CD4-positive, CD25-positive, alpha-beta regulatory T cell (primary cell): Measurements from ENCODE around the gene KCNRG. TPM values are rescaled to one million over a fixed set of nuclear protein-coding genes. Genes with fewer than 3 reads are reported as not detected.
"Not testable (repeated sequence)": the region's sequence is repeated elsewhere in the genome, so short reads cannot be mapped to it uniquely, and the experiment has no call there.

Experiments used
- ATAC-seq, 2 donors: fragments of 150-1000 bp; cut with Tn5 transposase; one replicate each; pipeline ENCODE4 v1.10.0; 2021; ENCODE audit warnings: low read depth in 2 of 2, moderate number of reproducible peaks in 2 of 2, moderate library complexity in 1 of 2
- DNase-seq, 3 donors: peaks; one replicate each; pipeline versions ENCODE4 v3.0.0 to v3.0.0-alpha.2; 2012 to 2022; ENCODE audit warnings: mixed read lengths in 1 of 3
- H3K27ac ChIP-seq: one replicate; pipeline ENCODE4 v1.7.0; 2013; ENCODE audit warnings: mild to moderate bottlenecking, low read length; ENCODE audit not compliant: insufficient read depth, poor library complexity, severe bottlenecking
- H3K27me3 ChIP-seq: one replicate; pipeline ENCODE4 v1.7.0; 2013; ENCODE audit warnings: low read length; ENCODE audit not compliant: control insufficient read depth, insufficient read depth
- H3K36me3 ChIP-seq: one replicate; pipeline ENCODE4 v1.7.0; 2013; ENCODE audit warnings: mild to moderate bottlenecking, low read length, moderate library complexity; ENCODE audit not compliant: control insufficient read depth, insufficient read depth
- H3K4me1 ChIP-seq: 2 replicates; pipeline ENCODE4 v1.7.0; 2013; ENCODE audit warnings: mild to moderate bottlenecking, low read length; ENCODE audit not compliant: insufficient read depth, control insufficient read depth, poor library complexity, severe bottlenecking
- H3K4me3 ChIP-seq: one replicate; pipeline ENCODE4 v1.7.0; 2013; ENCODE audit warnings: low read depth, mild to moderate bottlenecking, low read length, moderate library complexity
- H3K9me3 ChIP-seq, 2 experiments: 1 replicate in 1 of 2; 2 replicates in 1 of 2; pipeline ENCODE4 v1.7.0; 2013; ENCODE audit warnings: low read length in 2 of 2, mild to moderate bottlenecking in 1 of 2, moderate library complexity in 1 of 2; ENCODE audit not compliant: control insufficient read depth in 2 of 2
- H3K27ac Mint-ChIP-seq, 3 donors: one replicate each; pipeline ENCODE4 v1.8.0; 2020 to 2022; ENCODE audit warnings: mild to moderate bottlenecking in 3 of 3, mixed read lengths in 3 of 3, moderate library complexity in 2 of 3
- H3K27me3 Mint-ChIP-seq: one replicate; pipeline ENCODE4 v1.8.0; 2022; ENCODE audit warnings: mild to moderate bottlenecking, mixed read lengths
- H3K36me3 Mint-ChIP-seq: one replicate; pipeline ENCODE4 v1.8.0; 2020; ENCODE audit warnings: mixed read lengths
- H3K4me1 Mint-ChIP-seq, 4 donors: one replicate each; pipeline ENCODE4 v1.8.0; 2020 to 2022; ENCODE audit warnings: mixed read lengths in 4 of 4, mild to moderate bottlenecking in 1 of 4
- H3K4me3 Mint-ChIP-seq, 4 donors: one replicate each; pipeline ENCODE4 v1.8.0; 2020 to 2022; ENCODE audit warnings: mild to moderate bottlenecking in 4 of 4, mixed read lengths in 4 of 4, moderate library complexity in 3 of 4
- H3K9me3 Mint-ChIP-seq, 7 donors: one replicate each; pipeline ENCODE4 v1.8.0; 2020 to 2022; ENCODE audit warnings: mixed read lengths in 7 of 7, mild to moderate bottlenecking in 3 of 7, moderate library complexity in 2 of 7
- polyA plus RNA-seq, 4 donors: library from polyadenylated mRNA; unstranded; fragments of 300-500 nt; fragmentation: Illumina TruSeq; gene quantifications; one replicate each; pipeline ENCODE4 v1.2.3, GENCODE V29; 2021
- total RNA-seq: library from RNA; stranded (reverse); gene quantifications from one replicate; pipeline ENCODE4 v1.2.3, GENCODE V29; 2022

The KCNRG gene
- total and polyA plus RNA-seq, 5 donors from 2014 or later, result 0.15 to 0.89 (median 0.47) TPM

DNA sequence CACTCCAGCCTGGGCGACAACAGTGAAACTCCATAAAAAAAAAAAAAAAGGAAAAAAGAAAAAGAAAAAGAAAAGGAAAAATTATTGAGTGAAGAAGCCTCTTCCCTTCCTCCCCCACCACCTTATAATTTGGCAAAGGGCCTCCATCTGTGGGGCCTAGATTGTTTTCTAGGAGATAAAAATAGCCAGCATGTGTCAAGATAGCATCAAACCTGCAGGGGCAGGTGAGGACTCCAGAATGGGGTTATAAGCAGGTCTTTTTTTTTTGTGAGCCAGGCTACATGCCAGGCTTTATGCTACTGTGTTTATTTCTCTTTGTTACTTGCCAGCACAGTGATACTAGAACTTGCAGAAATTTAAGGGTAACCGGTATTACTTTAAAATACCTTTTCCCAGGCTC lies 30.1 kb upstream of the KCNRG start:
- Histone ChIP-seq H3K36me3 (no peaks in the 10 kb centered on the region), H3K9me3 (no peaks in the 10 kb centered on the region), H3K27me3 (no peaks in the 10 kb centered on the region), H3K4me1 (no peaks in the 10 kb centered on the region), H3K27ac (no peak overlapping the region), H3K4me3 (no peak overlapping the region)
- DNase-seq (no peak), ATAC-seq (no peak)
- no peaks in the 10 kb centered on the region for H3K27me3 Mint-ChIP-seq
- H3K4me3 Mint-ChIP-seq, result no peak overlapping the region
- H3K36me3 Mint-ChIP-seq, result peaks cover 4% of the 10 kb centered on the region
- H3K9me3 Mint-ChIP-seq, result peaks cover 0 to 4% (median 0%) of the 10 kb centered on the region in 7 donors
- H3K4me1 Mint-ChIP-seq, result peaks cover 0 to 4% (median 2%) of the 10 kb centered on the region in 4 donors
- peak overlapping the region in 1 of 3 donors; percentile 77 for H3K27ac Mint-ChIP-seq

DNA sequence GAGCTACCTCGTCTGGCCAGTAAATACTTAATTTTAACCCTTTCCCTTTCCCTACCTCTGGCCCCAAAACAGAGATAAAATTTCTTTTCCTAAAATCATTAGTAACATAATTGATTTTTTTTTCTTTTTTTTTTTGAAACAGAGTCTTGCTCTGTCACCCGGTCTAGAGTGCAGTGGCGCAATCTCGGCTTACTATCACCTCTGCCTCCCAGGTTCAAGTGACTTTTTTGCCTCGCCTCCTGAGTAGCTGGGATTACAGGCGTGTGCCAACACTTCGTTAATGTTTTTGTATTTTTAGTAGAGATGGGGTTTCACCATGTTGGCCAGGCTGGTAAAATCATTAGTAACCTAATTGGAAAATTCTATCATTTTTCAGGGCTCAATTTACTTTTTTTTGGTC lies 28.8 kb upstream of the KCNRG start:
- H3K36me3 ChIP-seq, result no peaks in the 10 kb centered on the region
- Mint-ChIP-seq H3K4me3 (no peak overlapping the region), H3K27ac (no peak overlapping the region), H3K27me3 (no peaks in the 10 kb centered on the region), H3K9me3 (peaks cover 0 to 3% (median 0%) of the 10 kb centered on the region in 7 donors), H3K4me1 (peaks cover 0 to 4% (median 2%) of the 10 kb centered on the region in 4 donors), H3K36me3 (peaks cover 4% of the 10 kb centered on the region)
- H3K4me3 ChIP-seq, result no peak overlapping the region
- H3K4me1 ChIP-seq, result no peaks in the 10 kb centered on the region
- no peaks in the 10 kb centered on the region for H3K27me3 ChIP-seq
- no peak overlapping the region for H3K27ac ChIP-seq
- ATAC-seq (no peak), DNase-seq (no peak)
- H3K9me3 ChIP-seq, result no peaks in the 10 kb centered on the region

GRCh38 chr13:49990612-49991011 lies 24.6 kb upstream of the KCNRG start:
- not testable (repeated sequence) for ATAC-seq, H3K4me1 ChIP-seq, H3K27me3 Mint-ChIP-seq, DNase-seq, H3K27ac ChIP-seq, H3K9me3 Mint-ChIP-seq, H3K9me3 ChIP-seq, H3K4me3 ChIP-seq, H3K36me3 Mint-ChIP-seq, H3K27ac Mint-ChIP-seq, H3K36me3 ChIP-seq, H3K4me3 Mint-ChIP-seq, H3K27me3 ChIP-seq
- H3K4me1 Mint-ChIP-seq, result peaks cover 2 to 10% (median 7%) of the 10 kb centered on the region in 4 donors

GRCh38 chr13:49993111-49993510 lies 22.1 kb upstream of the KCNRG start:
- H3K27ac ChIP-seq, result no peak overlapping the region
- peaks cover 13% of the 10 kb centered on the region for H3K4me1 ChIP-seq
- H3K4me3 ChIP-seq, result no peak overlapping the region
- H3K36me3 ChIP-seq, result no peaks in the 10 kb centered on the region
- Mint-ChIP-seq H3K4me3 (peak overlapping the region in 1 of 4 donors; percentile 55), H3K9me3 (no peaks in the 10 kb centered on the region), H3K27me3 (no peaks in the 10 kb centered on the region), H3K27ac (no peak overlapping the region), H3K4me1 (peaks cover 12 to 21% (median 19%) of the 10 kb centered on the region in 4 donors), H3K36me3 (peaks cover 7% of the 10 kb centered on the region)
- ATAC-seq, result no peak
- H3K27me3 ChIP-seq, result no peaks in the 10 kb centered on the region
- DNase-seq, result no peak
- no peaks in the 10 kb centered on the region for H3K9me3 ChIP-seq

GRCh38 chr13:49993666-49994065 lies 21.6 kb upstream of the KCNRG start:
- Mint-ChIP-seq H3K4me1 (peaks cover 18 to 26% (median 24%) of the 10 kb centered on the region in 4 donors), H3K27me3 (no peaks in the 10 kb centered on the region), H3K9me3 (no peaks in the 10 kb centered on the region), H3K36me3 (peaks cover 9% of the 10 kb centered on the region), H3K4me3 (peak overlapping the region in 1 of 4 donors; percentile 42), H3K27ac (no peak overlapping the region)
- Histone ChIP-seq H3K27me3 (no peaks in the 10 kb centered on the region), H3K27ac (no peak overlapping the region), H3K4me3 (no peak overlapping the region), H3K4me1 (peaks cover 18% of the 10 kb centered on the region), H3K36me3 (no peaks in the 10 kb centered on the region), H3K9me3 (no peaks in the 10 kb centered on the region)
- ATAC-seq (no peak), DNase-seq (no peak)

GRCh38 chr13:49995625-49996101 lies 19.6 kb upstream of the KCNRG start:
- DNase-seq, result peak in 1 of 3 donors; percentile 29
- Mint-ChIP-seq H3K4me1 (peaks cover 24 to 41% (median 36%) of the 10 kb centered on the region in 4 donors), H3K4me3 (peak overlapping the region; percentile 87 to 95 (median 90)), H3K36me3 (peaks cover 15% of the 10 kb centered on the region), H3K27ac (peak overlapping the region; percentile 62 to 98 (median 90)), H3K9me3 (no peaks in the 10 kb centered on the region), H3K27me3 (no peaks in the 10 kb centered on the region)
- Histone ChIP-seq H3K27me3 (no peaks in the 10 kb centered on the region), H3K4me1 (peaks cover 38% of the 10 kb centered on the region), H3K36me3 (peaks cover 7% of the 10 kb centered on the region), H3K4me3 (peak overlapping the region; percentile 41), H3K27ac (peak overlapping the region; percentile 56), H3K9me3 (no peaks in the 10 kb centered on the region)
- ATAC-seq, result no peak

GRCh38 chr13:49996161-49996915 lies 18.9 kb upstream of the KCNRG start:
- no peaks in the 10 kb centered on the region for H3K9me3 ChIP-seq
- peak overlapping the region; percentile 56 for H3K27ac ChIP-seq
- H3K4me3 ChIP-seq, result peak overlapping the region; percentile 55
- H3K36me3 Mint-ChIP-seq, result peaks cover 16% of the 10 kb centered on the region
- H3K36me3 ChIP-seq, result peaks cover 7% of the 10 kb centered on the region
- peaks cover 45% of the 10 kb centered on the region for H3K4me1 ChIP-seq
- no peaks in the 10 kb centered on the region for H3K27me3 ChIP-seq
- peak; percentile 59 to 64 for ATAC-seq
- H3K4me1 Mint-ChIP-seq, result peaks cover 27 to 48% (median 40%) of the 10 kb centered on the region in 4 donors
- H3K27ac Mint-ChIP-seq, result peak overlapping the region; percentile 42 to 90 (median 69)
- peak overlapping the region; percentile 87 to 95 (median 90) for H3K4me3 Mint-ChIP-seq
- DNase-seq, result peak; percentile 82 to 93 (median 82)
- H3K9me3 Mint-ChIP-seq, result no peaks in the 10 kb centered on the region
- H3K27me3 Mint-ChIP-seq, result no peaks in the 10 kb centered on the region
